ENCODE data around the gene INO80C. TPM values are rescaled to one million over a fixed set of nuclear protein-coding genes. Genes with fewer than 3 reads are reported as not detected.

The INO80C gene
- total RNA-seq, 4 donors from 2014 or later, result 9.5 to 20.6 (median 17.1) TPM

DNA sequence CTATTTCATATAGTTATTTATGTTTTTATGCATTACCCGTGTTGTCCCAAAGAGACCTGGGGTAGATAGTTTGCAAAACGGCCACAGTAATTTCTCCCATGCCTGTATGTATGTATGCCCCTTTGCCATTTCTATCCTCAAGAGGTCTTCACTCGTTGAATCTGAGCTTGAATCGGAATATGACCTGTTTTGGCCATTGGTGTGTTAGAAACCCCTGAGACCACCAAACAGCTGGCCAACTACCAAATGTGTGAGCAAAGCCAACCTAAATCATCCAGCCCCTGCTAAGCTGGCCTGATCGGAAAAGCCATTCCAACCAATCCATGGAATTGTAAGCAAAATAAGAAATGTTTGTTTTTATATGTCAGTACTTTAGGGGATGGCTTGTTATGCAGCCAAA, 23.4 kb upstream of the INO80C start:
- H3K27ac ChIP-seq, result no peak overlapping the region
- no peaks in the 10 kb centered on the region for H3K36me3 ChIP-seq
- H3K27me3 ChIP-seq, result no peaks in the 10 kb centered on the region
- H3K9me3 ChIP-seq, result no peaks in the 10 kb centered on the region
- no peak overlapping the region for H3K4me3 ChIP-seq
- peaks cover 0 to 5% (median 0%) of the 10 kb centered on the region in 4 donors for H3K4me1 ChIP-seq
- TF ChIP-seq, protein P1, sequence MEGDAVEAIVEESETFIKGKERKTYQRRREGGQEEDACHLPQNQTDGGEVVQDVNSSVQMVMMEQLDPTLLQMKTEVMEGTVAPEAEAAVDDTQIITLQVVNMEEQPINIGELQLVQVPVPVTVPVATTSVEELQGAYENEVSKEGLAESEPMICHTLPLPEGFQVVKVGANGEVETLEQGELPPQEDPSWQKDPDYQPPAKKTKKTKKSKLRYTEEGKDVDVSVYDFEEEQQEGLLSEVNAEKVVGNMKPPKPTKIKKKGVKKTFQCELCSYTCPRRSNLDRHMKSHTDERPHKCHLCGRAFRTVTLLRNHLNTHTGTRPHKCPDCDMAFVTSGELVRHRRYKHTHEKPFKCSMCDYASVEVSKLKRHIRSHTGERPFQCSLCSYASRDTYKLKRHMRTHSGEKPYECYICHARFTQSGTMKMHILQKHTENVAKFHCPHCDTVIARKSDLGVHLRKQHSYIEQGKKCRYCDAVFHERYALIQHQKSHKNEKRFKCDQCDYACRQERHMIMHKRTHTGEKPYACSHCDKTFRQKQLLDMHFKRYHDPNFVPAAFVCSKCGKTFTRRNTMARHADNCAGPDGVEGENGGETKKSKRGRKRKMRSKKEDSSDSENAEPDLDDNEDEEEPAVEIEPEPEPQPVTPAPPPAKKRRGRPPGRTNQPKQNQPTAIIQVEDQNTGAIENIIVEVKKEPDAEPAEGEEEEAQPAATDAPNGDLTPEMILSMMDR (IDR thresholded peaks at IDR 0.05), result no peak
- TF ChIP-seq POLR2A (IDR thresholded peaks at IDR 0.05), result no peak
- DNase-seq, result no peak

DNA sequence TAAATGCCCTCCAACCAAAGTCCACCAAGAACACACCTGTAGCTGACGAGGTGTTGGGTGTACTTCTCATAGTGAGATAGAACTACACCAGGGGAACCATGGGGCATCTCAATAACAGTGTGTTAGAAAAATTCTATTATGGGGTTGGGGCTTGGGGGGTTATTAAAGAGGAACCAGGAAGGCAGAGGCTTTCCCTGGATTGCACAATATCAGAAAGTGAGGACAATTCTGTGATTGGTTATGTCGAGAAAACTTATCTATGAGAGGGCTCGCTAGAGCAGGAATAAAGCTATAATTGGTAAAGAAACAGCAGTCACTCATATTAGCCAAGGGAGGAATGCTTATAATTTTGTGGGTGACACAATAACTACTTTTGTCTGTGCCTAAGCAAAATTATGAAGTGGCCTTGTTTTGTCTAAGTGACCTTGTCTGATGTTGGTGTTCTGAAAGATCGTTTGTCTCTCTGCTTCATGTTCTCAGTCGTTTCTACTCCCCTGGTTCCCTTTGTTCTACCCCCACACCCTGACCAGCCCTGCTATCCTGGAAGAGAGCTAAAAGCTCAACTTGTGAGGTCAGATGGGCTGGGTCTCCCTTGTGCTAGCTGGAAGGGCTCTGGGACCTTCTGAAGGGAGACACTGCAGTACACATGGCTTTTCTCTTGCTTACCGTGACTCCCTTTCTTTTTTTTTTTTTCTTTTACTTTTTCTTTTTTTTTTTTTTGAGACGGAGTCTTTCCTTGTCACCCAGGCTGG, 21.6 kb upstream of the INO80C start:
- Histone ChIP-seq H3K4me3 (no peak overlapping the region), H3K27ac (no peak overlapping the region), H3K4me1 (no peaks in the 10 kb centered on the region), H3K27me3 (no peaks in the 10 kb centered on the region), H3K36me3 (no peaks in the 10 kb centered on the region), H3K9me3 (no peaks in the 10 kb centered on the region)
- DNase-seq, result no peak
- TF ChIP-seq, protein P1 (IDR thresholded peaks at IDR 0.05), result no peak
- no peak for TF ChIP-seq POLR2A (IDR thresholded peaks at IDR 0.05)

DNA sequence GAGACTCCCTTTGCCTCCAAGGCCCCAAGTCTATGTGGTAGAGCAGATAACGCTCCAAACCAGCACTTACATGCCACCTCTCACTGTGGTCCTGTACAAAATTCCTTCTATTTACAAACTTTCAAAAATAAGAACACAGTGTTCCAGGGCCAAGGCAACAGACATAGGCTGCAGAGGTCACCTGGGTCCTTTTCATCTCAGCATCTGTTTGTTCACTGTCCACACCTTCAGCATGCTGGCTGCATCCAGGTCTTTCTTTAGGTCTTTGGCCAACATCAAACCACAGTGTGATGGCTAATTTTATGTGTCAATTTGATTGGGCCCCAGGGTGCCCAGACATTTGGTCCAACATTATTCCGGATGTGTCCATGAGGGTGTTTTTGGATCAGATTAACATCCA, 20.0 kb upstream of the INO80C start:
- H3K4me3 ChIP-seq, result no peak overlapping the region
- H3K36me3 ChIP-seq, result no peaks in the 10 kb centered on the region
- no peak for DNase-seq
- TF ChIP-seq POLR2A (IDR thresholded peaks at IDR 0.05), result no peak
- TF ChIP-seq, protein P1 (IDR thresholded peaks at IDR 0.05), result no peak
- H3K4me1 ChIP-seq, result no peaks in the 10 kb centered on the region
- H3K27ac ChIP-seq, result no peak overlapping the region
- H3K9me3 ChIP-seq, result no peaks in the 10 kb centered on the region
- H3K27me3 ChIP-seq, result no peaks in the 10 kb centered on the region

DNA sequence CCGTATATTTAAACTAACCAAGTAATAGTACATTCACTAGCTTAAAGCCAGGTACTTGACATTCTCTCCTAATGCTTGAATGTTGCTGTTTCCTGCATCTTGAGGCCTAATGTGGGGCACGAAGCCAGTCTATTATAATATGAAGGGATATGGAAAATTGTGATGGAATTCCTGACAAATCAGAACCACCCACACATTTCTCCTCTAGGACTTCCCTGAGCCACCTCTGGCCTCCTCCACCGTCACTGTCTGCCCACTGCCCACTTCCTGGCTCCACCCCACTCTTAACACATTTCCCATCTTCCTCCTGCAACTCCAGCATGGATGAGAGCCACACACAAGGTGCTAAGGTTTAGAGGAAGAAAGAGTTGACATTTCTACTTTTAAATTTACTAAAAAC, 19.0 kb upstream of the INO80C start:
- no peak overlapping the region for H3K27ac ChIP-seq
- no peak for DNase-seq
- H3K27me3 ChIP-seq, result no peaks in the 10 kb centered on the region
- no peaks in the 10 kb centered on the region for H3K36me3 ChIP-seq
- no peaks in the 10 kb centered on the region for H3K9me3 ChIP-seq
- no peaks in the 10 kb centered on the region for H3K4me1 ChIP-seq
- no peak overlapping the region for H3K4me3 ChIP-seq
- TF ChIP-seq, protein P1 (IDR thresholded peaks at IDR 0.05), result no peak
- no peak for TF ChIP-seq POLR2A (IDR thresholded peaks at IDR 0.05)

DNA sequence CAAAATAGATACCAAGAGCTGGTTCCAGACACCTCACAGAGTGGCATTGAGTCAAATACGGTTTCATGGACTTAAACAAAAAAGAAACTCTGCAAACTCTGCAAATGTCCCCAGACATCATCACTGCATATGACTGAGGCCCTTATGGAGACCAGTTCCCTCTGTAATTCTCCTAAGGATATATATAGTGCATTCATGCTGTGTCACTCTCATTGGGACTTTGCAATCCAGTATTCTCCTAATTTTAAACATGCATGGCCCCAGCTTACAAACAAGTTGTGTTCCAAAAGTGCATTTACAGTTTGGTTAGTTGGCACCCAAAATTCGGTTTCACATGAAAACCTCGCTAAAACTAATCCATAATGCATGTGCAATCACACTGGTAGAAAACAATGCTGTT, 18.6 kb upstream of the INO80C start:
- Histone ChIP-seq H3K36me3 (no peaks in the 10 kb centered on the region), H3K27ac (no peak overlapping the region), H3K4me3 (no peak overlapping the region), H3K4me1 (no peaks in the 10 kb centered on the region), H3K27me3 (no peaks in the 10 kb centered on the region), H3K9me3 (no peaks in the 10 kb centered on the region)
- no peak for TF ChIP-seq POLR2A (IDR thresholded peaks at IDR 0.05)
- DNase-seq, result no peak

DNA sequence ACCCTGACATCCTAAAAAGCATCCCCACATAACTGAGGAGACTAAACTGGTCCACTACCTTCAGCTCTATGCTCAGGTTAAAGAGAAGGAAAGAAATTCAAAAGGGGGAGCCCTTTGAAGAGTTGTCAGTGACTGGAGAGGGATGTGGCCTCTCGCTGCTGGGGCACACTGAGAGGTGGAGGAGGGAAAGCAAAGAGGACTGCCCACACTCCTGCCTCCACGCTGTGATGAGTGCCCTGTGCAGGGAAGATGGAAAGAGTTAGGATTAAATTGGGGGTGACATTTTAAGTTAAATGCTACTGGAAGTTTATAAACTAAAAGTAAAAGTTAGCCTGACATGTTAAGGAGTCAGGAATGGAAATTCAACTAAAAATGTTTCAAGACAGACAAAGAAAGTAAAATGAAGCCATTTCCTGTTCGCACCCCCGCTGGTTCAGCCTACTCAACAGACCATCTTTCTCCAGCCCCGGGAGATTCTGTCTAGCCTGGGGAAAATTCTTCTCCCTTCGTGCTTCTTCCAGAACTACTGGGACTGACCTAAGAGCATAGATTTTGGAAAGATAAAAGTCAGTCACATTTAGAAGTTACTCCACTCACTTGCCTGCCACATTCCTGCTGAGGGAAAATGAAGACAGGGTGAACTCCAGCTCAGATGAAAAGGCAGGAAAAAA, 17.8 kb upstream of the INO80C start:
- no peaks in the 10 kb centered on the region for H3K36me3 ChIP-seq
- H3K4me3 ChIP-seq, result no peak overlapping the region
- H3K4me1 ChIP-seq, result no peaks in the 10 kb centered on the region
- no peak for DNase-seq
- no peaks in the 10 kb centered on the region for H3K9me3 ChIP-seq
- TF ChIP-seq, protein P1 (IDR thresholded peaks at IDR 0.05), result no peak
- H3K27me3 ChIP-seq, result no peaks in the 10 kb centered on the region
- H3K27ac ChIP-seq, result no peak overlapping the region
